ENCODE measurements around the gene MGAT4B.

MGAT4B gene

DNA sequence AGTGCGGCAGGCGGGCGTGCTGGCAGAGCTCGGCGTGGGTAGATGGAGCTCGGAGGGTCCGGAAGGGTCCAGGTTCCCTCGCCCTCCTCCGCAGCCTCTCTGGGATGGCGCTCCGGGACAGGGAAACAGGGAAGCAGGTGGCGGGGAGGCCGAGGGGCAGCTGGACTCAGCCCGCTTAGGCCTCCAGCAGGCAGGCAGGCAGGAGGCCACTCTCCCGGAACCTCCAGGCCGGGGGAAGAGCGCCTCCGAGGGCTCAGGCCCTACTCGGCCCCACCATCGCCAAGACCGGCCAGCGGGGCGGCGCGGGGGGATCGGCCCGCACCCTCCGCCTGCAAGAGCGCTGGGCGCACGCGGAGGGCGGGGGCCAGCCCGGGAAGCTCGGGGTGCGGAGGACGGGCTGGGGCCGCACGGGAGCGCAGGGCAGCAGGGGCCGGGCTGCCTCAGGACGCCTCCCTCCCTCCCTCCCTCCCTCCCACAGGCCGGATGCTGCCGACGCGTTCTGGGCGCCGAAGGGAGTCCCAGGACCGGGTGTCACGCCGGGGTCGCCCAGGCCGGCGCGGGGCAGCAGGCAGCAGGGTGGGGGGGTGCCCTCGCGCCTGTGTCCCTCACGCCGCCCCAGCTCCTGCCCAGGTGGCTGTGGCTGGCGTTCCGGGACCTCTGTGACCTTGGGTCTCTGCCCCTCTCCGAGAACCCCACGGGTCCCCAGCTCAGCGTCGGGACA lies 977 bp downstream of the MGAT4B start:
- DNase-seq (ENCODE audit: low read depth), result no peak

DNA sequence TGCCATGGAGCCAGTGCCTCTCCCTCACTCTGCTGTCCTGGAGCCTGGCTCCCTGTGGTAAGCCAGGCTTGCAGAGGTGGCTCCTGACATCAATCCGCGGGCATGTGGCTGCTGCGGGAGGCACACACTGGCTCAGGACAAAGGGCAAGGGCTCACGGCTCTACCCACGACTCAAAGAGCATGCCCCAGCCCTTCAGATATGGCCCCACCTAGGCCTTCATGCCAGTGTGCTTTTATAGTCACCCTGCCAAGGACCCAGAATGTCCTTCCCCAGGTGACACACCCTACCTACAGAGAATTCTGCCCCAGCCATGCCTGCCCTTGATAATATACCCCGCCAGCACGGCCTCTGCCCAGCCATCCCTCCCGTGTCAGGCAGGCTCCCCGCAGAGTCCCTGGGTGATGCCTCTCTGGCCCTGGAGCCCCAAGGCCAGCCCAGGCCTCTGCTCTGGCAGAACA lies 1.6 kb downstream of the MGAT4B start:
- DNase-seq (ENCODE audit: low read depth), result no peak

DNA sequence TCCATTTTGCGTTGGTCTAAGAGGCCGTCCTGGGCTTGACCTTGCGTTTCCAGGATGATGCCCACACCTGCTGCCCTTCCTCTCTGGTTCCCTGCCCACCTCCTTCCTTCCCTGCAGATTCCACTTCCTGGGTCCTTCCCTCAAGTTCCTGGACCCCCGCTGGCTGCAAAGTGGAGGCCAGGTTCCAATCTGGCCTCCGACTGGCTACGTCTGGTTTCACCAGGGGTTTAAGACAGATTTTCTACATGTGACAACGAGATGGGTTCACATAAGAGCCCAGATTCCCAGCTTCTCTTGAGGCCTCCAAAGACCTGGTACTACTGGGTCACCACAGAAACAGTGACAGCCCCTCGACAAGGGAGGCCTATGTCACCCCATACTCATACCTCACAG lies 2.1 kb downstream of the MGAT4B start:
- no peak for DNase-seq (ENCODE audit: low read depth)

DNA sequence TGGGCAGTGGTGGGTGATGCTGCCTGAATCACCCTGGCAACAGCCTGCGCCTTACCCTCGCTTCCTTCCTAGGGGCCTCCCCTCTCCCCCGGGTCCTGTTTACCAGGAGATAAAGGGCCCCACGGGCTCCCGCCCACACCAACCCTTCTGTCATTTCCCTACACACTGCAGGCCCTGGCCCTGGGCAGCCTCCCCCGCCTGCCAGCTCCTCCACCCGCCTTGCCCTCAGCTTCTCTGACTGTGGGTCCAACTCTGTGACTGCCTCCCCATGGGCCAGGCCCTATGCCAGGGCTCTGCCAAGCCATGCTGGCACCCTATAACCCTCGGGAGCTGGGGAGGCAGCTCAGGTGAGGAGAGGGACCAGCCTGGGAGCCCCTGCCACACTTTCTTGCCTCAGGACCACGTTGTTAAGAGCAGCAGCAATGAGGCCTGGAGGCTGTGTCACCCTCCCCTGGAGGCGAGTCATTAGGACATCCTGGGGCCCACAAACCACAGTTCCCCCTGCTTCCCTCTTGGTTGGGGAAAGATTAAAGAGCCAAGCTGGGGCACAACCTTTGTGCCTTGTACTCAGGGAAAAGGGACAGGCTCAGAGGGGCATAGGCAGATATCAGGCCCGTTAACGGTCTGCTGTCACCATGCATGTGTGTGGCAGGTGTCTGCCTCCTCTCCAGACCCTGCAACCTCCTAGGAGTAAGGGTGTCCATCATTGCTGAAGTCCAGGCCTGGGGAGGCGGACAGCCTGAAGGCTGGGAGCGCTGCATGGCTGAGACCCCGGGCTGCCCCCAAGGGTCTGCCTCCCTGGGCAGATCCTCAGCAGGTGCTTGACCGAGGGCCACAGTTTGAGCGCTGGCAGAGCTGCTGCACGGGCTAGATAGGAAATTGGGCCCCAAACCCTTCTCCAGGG lies 2.8 kb downstream of the MGAT4B start:
- DNase-seq (ENCODE audit: low read depth), result no peak

DNA sequence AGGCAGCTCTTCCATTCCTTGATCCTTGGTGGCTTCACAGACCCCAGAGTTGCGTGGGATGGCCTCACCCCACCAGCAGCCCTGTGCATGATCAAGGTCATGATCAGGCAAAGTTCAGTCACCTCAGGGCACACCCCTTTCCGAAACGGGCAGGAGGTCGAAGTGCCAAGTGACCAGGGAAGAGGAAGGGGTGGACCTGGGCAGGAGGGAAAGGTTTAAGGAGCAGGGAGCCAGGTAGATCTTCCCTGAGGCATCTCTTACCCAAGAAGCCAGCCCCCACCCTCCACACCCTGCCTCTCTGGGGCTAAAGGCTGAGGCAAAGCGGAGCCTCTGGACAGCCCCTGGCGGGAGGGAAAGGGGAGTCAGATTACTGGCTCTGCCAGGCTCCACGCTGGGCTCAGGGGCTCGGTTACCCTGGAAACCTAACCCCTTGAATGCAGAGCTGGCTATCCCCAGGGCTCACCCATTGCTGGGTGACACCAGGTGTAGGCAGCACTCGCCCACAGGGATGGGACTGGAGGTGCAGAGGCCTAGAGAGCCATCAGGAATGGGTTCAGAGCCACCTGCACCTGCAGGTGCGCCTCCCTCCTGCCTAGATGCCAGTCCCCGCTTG lies 3.6 kb downstream of the MGAT4B start:
- no peak for DNase-seq (ENCODE audit: low read depth)

DNA sequence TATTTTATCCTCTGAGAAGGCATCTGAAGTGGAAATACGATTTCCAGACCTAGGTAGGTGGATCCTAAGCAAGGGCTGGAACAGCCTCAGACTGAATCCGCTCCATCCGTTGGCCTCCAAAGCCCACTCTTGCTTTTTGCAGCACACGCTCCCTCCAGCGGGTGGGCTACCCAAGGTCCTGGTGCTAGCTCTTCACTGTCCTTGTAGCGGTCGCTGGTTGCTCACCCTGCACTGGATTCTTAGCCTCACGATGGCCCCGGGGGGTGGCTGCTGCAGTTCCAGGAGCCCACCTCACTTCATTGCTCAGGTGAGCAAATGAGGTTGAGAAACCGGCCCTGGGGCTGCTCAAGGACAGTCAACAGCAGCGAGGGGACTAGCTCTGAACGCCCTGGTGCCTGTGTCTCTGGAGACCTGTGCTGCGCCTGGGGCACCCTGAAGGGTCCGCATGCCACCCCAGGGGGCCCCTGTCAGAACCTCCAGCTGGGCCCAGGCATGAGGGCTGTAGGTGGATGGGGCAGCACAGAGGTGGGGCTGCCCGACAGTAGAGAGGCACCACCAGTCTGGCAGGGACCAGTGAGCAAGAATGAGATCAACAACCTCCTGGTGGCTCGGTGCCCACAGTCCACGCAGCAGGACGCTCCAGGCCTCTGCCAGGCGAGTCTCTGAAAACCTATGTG lies 4.3 kb downstream of the MGAT4B start:
- DNase-seq (ENCODE audit: low read depth), result no peak

DNA sequence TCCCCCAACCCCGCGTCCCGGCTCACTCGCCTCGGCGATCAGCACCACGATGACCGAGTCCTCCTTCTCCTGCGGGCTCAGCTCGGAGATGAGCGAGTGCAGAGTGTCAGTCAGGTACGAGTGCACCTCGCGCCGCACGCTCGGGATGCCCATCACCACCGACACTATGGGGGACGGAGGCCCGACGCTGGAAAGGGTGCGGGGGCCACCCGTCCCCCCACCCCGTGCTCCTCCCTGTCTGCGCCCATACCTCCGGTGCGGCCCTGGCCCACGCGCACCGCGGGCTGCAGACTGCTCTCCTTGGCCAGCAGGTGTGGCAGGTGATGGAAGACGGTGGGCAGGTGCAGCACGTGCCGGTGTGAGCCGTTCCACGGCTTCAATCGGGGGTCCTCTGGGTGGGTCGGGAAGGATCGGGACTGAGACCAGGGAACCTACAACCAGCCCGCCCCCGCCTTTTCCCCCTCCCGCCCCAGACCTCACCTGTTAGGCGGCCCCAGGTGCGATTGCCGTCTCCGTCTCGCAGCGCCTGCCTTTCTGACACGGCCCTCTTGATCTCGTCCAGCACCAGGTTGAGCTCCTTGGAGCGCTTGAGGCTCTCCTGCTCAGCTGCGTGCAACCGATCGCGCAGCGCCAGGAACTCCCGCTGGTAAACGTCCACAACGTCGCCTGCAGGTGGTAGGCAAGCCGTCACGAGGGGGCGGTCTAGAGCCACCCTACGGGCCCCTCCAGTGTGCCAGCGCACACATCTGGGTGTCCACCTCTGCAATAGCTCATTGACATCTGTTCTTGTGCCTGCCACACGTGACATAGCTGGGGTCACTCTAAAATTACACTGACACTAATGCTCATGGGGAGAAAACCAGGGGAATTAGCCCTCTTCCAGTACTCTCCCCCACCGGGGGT lies 5.1 kb downstream of the MGAT4B start:
- peak; percentile 73 for DNase-seq (ENCODE audit: low read depth)

DNA sequence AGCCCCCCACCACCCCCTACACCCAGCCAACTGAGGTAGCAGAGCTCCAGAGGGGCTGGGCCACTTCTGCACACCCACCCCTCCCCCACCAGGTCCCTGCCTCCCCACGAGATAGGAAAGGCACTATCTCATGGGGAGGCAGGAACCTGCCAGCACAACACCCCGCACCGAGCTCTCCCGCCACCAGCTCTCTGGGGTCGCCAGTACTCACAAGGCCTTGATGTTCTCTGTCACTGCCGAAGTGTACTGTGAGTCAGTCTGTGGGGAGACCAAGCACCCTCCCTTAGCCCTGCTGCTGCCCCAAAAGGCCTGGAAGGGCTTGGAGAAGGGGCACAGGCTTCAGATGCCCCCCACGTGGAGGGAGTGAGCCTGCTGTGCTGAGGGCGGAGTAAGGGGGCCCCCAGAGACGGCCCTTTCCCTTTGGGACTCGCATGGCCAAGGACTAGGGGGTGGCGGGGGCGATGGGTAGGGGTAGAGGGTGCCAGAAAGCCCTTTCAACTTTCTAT lies 5.9 kb downstream of the MGAT4B start:
- DNase-seq (ENCODE audit: low read depth), result no peak

DNA sequence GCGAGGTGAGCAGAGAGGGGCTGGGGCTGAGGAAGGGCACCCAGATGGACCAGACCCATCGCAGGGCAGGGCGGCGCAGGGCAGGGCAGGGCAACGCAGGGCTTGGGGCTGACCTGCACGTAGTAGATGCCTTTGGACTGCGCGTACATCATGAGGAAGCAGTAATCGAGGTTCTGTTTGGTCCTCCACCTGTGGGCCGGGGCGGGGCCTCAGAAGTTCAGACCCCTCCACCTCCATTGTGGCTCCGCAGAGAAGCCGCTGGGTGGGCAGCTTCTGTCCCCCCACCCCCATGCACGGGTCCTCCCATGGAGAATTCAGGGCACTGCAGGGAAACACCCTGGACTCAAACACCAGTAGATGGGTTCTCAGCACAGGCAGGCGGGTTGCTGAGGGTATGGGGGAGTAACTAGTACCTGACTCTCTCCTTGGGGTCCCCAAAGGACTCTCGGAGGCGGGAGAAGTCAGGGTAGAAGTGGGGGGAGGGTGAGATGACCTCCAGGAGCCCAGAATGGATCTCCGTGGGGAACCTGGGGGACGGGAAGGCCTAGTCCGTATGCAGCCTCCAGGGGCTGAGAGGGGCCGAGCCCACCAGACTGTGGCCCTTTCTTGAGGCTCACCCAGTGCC lies 6.5 kb downstream of the MGAT4B start:
- no peak for DNase-seq (ENCODE audit: low read depth)

DNA sequence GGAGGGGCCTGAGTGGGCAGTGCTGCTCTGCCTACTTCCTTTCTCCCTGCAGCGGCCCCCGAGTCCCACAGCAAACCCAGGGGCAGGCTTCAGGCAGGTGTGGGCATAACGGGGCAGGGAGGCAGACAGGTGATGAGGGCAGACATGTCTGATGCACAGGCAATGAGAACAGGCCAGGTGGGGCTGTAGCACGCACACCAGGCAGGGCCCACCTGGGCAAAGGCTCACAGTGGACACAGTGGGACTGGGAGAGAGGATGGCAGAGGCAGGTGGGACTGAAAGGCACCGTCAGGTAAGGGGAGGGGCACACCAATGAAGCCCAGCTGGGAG lies 7.1 kb downstream of the MGAT4B start:
- no peak for DNase-seq (ENCODE audit: low read depth)

DNA sequence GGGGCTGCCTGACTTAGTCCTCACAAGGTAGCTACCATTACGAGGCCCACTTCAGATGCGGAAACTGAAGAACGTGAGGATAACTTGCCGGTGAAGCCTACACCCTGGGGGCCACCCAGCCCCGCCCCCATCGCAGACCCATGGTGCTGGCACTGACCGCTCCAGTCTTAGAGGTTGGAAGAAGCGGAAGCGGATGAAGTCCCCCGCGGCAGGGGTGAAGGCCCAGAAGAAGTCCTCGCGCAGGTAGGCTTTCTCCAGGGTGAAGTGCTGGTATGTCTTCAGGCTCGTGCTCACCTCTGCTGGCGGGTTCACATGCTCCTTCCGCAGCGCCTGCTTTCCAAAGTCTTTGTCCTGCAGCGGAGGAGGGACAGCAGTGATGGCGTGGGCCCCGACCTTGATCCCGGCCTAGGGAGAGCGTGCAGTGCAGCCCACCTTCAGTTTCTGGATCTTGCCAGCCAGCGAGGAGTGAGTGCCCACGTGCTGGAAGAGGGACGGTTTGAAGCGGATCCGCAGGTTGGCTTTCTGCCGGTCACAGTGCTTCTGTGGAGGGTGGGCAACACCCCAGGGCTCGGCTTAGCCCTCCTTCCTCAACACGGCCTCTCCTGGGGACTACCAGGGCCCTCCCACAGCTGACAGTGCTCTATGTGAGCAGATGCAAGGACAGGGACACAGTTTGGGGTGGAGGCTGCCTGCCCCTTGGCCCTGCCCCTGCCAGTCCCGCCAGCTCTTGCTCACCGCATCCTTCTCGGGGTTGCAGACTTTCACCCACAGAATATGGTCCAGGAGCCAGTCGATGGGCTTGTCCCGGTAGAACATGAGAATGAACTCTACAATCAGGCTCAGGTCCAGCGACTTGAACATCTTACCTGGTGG lies 7.7 kb downstream of the MGAT4B start:
- no peak for DNase-seq (ENCODE audit: low read depth)

DNA sequence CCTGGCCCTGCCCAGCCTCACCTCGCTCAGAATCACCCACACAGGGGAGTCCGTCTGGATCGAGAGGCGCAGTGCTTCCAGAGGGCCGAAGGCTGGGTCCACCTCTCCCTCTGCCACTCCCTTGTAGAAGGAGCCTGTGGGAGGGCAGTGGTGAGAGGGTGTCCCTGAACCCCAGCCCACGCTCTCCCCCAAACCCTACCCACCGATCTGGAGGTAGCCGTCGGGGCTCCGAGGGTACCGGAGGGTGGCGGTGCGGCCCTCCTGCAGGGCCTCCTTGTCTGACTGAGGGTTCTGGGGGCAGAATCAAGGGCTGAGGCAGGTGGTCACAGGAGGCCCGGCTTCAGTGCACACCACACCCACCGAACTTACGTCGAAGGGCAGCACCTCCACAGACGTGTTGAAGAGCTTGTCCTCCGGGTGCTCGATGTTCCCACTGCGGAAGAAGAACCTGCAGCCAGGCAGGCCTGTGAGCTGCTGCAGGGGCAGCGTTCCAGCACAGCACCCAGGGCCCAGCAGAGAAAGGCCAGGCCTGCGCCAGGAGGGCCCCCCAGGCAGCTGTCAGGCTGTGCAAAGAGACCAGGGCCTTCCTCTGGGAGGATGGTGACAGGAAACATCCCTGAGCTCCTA lies 8.4 kb downstream of the MGAT4B start:
- no peak for DNase-seq (ENCODE audit: low read depth)

DNA sequence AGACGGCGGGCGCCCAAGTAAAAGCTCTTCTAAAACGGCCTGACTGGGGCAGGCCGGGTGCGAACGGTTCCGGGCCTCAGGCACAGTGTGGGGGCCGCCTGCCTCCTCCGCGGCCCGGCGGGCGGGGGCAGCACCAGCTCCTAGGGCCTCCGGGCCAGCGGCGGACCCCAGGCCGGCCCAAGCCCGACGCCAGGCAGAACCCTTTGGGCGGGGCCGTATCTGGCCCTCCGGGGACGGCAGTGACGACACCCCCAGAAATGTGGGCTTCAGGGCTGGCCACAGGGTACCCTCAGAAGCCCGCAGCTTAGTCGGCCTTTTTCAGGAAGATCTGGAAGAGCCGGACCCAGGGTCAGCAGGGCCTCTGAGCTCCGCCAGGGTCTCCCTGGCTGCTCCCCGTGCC lies 8.9 kb downstream of the MGAT4B start:
- DNase-seq (ENCODE audit: low read depth), result no peak

DNA sequence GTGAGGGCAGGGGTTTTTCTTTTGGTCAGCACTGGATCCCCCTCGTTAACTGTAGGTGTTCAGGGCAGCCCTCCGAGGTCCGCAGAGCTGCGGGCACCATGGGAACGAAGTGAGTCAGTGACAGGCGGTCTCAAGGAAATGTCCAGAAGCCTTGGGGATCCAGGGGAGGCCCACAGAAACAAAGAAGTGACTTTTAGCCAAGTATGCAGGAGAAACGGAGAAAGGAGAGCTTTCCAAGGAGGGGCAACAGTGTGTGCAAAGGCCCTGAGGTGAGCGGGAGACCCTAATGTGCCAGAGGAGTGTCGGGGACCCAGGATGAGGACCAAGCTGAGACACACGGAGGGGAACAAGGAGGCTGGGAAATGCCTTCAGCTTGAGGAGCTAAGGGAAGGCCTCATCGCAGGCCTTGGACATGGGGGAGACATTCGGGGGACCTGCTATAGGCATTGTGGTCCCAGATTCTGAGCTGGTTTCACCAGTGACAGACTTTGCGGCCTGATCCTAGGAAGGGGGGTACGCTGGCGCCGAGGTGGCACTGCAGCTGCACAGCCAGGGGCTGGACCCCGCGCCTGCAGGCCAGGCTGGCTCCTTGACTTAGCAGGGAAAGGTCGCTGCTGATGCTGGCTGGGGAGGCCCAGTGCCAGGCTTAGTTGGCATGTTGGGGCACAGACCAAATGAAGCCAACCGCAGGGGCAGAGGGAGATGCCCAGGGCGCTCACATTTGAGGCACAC lies 9.6 kb downstream of the MGAT4B start:
- no peak for DNase-seq (ENCODE audit: low read depth)

DNA sequence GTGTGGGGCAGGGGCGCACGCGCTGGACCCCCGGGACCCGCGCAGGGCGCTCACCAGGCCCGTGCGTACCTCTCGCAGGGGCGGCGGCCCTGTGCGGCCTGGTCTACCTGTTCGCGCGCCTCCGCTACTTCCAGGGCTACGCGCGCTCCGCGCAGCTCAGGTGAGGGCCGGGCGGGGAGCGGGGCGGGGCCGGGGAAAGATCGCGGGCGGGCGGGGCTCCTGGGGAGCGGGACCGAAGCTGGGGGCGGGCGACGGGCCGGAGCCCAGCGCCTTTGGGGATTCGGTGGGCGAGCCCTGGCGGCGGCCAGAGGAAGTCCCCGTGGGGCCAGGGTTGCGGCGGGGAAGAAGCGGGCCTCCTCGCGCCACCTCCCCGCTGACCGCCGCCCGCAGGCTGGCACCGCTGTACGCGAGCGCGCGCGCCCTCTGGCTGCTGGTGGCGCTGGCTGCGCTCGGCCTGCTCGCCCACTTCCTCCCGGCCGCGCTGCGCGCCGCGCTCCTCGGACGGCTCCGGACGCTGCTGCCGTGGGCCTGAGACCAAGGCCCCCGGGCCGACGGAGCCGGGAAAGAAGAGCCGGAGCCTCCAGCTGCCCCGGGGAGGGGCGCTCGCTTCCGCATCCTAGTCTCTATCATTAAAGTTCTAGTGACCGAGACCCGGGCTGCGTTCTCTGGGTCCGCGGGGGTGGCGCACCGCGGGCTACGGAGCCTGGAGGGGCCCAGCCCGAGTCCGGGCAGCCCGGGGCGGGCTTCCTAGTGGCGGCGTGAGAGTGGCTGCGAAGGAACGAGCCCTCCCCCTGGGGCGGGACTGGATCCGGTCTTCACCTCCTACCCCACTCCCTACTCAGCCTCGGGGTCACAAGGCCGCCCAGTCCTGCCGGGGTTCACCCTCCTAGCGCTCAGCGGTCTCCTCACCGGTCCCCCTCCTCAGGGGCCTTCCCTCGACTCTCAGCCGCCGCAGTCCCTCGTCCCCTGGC lies 10.5 kb downstream of the MGAT4B start:
- peak; percentile 46 for DNase-seq (ENCODE audit: low read depth)

DNA sequence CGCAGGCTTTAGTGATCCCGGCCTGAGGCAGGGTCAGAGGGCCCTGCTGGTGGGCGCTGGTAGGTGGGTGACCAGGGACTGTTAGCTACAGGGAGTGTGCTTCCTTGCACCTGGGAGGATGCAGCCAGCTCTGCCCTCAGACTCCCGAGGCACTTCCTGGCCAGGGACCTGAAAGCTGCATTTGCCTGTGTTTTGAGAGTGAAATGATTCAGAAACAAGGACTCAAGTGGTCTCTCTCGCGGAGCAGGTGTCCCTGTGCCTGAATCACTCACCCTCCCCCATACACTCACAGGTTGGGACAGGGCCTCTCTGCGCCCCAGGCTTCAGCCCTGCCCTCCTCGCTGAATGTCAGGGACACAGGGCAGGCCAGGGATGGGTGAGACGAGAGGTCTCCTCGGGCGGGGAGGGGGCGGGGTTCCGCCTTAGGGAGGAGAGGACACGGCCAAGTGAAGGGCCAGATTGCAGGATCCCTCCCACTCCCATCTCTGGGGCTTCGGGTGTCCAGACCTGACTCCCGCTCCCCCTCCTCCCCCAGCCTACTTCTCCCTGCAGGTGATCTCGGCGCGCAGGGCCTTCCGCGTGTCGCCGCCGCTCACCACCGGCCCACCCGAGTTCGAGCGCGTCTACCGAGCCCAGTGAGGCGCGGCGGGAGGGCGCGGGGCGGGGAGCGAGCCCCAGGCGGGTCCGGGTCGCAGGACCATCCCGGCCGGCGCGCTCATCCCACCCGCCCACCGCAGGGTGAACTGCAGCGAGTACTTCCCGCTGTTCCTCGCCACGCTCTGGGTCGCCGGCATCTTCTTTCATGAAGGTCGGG lies 11.4 kb downstream of the MGAT4B start:
- DNase-seq (ENCODE audit: low read depth), result no peak

Data from stimulated activated CD8-positive, alpha-beta memory T cell treated with anti-CD3 and anti-CD28 coated beads, Interleukin-12 subunit alpha, Interleukin-12 subunit beta, amount 100 ng/mL, for 1 hour (primary cell).